OCI-LY3 (cell line): Measurements from ENCODE around the gene TMEM72.

Experiments
- CTCF ChIP-seq: fragments of 200-600, 300-600 bp; sonication (generic); IDR thresholded peaks from 2 replicates; pipeline ENCODE4 v1.5.1; 2014; ENCODE audit warnings: antibody characterized with exemption, low read length, low read depth
- EZH2phosphoT487 ChIP-seq: fragments of 200-600 bp; shearing (Covaris generic); IDR thresholded peaks from 2 replicates; pipeline ENCODE4 v1.6.1; 2018; ENCODE audit warnings: antibody characterized with exemption, mixed run types, low read depth

GRCh38 chr10:44931621-44932516 lies 20.7 kb downstream of the TMEM72 start:
- no peak for TF ChIP-seq CTCF
- TF ChIP-seq EZH2phosphoT487: no peak
